ENCODE measurements around the gene HYOU1.

GRCh38 chr11:119094816-119095065 is 37.7 kb upstream of the HYOU1 start:
- TF ChIP-seq, protein P1, sequence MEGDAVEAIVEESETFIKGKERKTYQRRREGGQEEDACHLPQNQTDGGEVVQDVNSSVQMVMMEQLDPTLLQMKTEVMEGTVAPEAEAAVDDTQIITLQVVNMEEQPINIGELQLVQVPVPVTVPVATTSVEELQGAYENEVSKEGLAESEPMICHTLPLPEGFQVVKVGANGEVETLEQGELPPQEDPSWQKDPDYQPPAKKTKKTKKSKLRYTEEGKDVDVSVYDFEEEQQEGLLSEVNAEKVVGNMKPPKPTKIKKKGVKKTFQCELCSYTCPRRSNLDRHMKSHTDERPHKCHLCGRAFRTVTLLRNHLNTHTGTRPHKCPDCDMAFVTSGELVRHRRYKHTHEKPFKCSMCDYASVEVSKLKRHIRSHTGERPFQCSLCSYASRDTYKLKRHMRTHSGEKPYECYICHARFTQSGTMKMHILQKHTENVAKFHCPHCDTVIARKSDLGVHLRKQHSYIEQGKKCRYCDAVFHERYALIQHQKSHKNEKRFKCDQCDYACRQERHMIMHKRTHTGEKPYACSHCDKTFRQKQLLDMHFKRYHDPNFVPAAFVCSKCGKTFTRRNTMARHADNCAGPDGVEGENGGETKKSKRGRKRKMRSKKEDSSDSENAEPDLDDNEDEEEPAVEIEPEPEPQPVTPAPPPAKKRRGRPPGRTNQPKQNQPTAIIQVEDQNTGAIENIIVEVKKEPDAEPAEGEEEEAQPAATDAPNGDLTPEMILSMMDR (conservative IDR thresholded peaks at IDR 0.05), result peak; percentile 71
- no peak for TF ChIP-seq EZH2 (IDR thresholded peaks at IDR 0.05; ENCODE audit: low read depth)
